ENCODE data around the gene BATF. TPM values are rescaled to one million over a fixed set of nuclear protein-coding genes. Genes with fewer than 3 reads are reported as not detected.

Gene BATF
- polyA plus RNA-seq, 1 donor from 2014 or later, result not detected

- no peak overlapping the region for H3K27ac ChIP-seq (ENCODE audit: low read length)
- no peaks in the 10 kb centered on the region for H4K20me1 ChIP-seq (ENCODE audit: insufficient read depth)
- no peak overlapping the region for H2AFZ ChIP-seq (ENCODE audit: low read depth, low read length)
- no peak overlapping the region for H3K4me2 ChIP-seq (ENCODE audit: low read length)
- no peaks in the 10 kb centered on the region for H3K9me3 ChIP-seq (ENCODE audit: low read length)
- TF ChIP-seq REST (IDR thresholded peaks at IDR 0.05; ENCODE audit: borderline replicate concordance), result no peak
- TF ChIP-seq TAF1 (IDR thresholded peaks at IDR 0.05; ENCODE audit: low read depth), result no peak
- TF ChIP-seq, protein P1, sequence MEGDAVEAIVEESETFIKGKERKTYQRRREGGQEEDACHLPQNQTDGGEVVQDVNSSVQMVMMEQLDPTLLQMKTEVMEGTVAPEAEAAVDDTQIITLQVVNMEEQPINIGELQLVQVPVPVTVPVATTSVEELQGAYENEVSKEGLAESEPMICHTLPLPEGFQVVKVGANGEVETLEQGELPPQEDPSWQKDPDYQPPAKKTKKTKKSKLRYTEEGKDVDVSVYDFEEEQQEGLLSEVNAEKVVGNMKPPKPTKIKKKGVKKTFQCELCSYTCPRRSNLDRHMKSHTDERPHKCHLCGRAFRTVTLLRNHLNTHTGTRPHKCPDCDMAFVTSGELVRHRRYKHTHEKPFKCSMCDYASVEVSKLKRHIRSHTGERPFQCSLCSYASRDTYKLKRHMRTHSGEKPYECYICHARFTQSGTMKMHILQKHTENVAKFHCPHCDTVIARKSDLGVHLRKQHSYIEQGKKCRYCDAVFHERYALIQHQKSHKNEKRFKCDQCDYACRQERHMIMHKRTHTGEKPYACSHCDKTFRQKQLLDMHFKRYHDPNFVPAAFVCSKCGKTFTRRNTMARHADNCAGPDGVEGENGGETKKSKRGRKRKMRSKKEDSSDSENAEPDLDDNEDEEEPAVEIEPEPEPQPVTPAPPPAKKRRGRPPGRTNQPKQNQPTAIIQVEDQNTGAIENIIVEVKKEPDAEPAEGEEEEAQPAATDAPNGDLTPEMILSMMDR (IDR thresholded peaks at IDR 0.05; ENCODE audit: poor library complexity, severe bottlenecking), result no peak
- no peak for TF ChIP-seq SMC3 (conservative IDR thresholded peaks at IDR 0.05; ENCODE audit: poor library complexity)
- no peak for TF ChIP-seq POLR2AphosphoS5 (IDR thresholded peaks at IDR 0.05)
- no peak for TF ChIP-seq EZH2 (IDR thresholded peaks at IDR 0.05; ENCODE audit: borderline replicate concordance, insufficient read depth, low read length, poor library complexity, severe bottlenecking)
- no peak for TF ChIP-seq EP300 (conservative IDR thresholded peaks at IDR 0.05; ENCODE audit: poor library complexity, severe bottlenecking)
- no peak for TF ChIP-seq MXI1 (conservative IDR thresholded peaks at IDR 0.05; ENCODE audit: poor library complexity, severe bottlenecking)
- TF ChIP-seq RAD21 (conservative IDR thresholded peaks at IDR 0.05), result no peak
- H3K79me2 ChIP-seq (replicated peaks; ENCODE audit: insufficient read depth, low read length), result no peaks in the 10 kb centered on the region
- no peaks in the 10 kb centered on the region for H3F3A ChIP-seq (ENCODE audit: insufficient read depth, low read length, poor library complexity, severe bottlenecking)
- no peaks in the 10 kb centered on the region for H3K36me3 ChIP-seq (ENCODE audit: insufficient read depth, low read length)
- no peaks in the 10 kb centered on the region for H3K9me2 ChIP-seq (ENCODE audit: insufficient read depth, low read length)
- no peak overlapping the region for H3K4me3 ChIP-seq (ENCODE audit: low read length)
- no peaks in the 10 kb centered on the region for H3K27me3 ChIP-seq (ENCODE audit: insufficient read depth, low read depth, low read length)
- H3K9ac ChIP-seq (ENCODE audit: low read length), result no peak overlapping the region
These were observed 42.3 kb upstream of the BATF start for GRCh38 chr14:75479770-75480600.

DNA sequence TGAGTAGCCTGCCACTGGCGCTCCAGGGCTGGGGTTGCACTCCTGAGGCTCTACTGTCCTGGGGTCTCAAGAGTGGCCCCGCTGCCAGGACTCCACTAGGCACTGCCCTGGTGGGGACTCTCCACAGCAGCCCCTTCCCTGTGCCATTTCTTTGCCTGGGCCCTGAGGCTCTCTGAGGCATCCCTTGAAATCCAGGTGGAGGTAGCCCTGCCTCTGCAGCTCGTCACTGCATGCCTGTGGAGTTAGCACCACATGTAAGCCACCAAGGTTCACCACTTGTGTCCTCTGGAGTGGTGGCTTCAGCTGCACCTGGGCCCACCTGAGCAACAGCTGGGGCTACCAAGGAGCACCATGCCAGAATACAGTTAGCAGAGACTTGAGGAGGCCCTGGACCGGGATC, 39.9 kb upstream of the BATF start:
- Histone ChIP-seq H3K9me3 (ENCODE audit: low read length) (no peaks in the 10 kb centered on the region), H3K4me3 (ENCODE audit: low read length) (no peak overlapping the region), H3K27me3 (ENCODE audit: insufficient read depth, low read depth, low read length) (no peaks in the 10 kb centered on the region), H4K20me1 (ENCODE audit: insufficient read depth) (no peaks in the 10 kb centered on the region), H3K27ac (ENCODE audit: low read length) (no peak overlapping the region), H3F3A (ENCODE audit: insufficient read depth, low read length, poor library complexity, severe bottlenecking) (no peaks in the 10 kb centered on the region), H3K9me2 (ENCODE audit: insufficient read depth, low read length) (no peaks in the 10 kb centered on the region), H2AFZ (ENCODE audit: low read depth, low read length) (no peak overlapping the region), H3K36me3 (ENCODE audit: insufficient read depth, low read length) (no peaks in the 10 kb centered on the region), H3K4me2 (ENCODE audit: low read length) (no peak overlapping the region), H3K79me2 (replicated peaks; ENCODE audit: insufficient read depth, low read length) (no peaks in the 10 kb centered on the region), H3K9ac (ENCODE audit: low read length) (no peak overlapping the region)
- no peak for TF ChIP-seq RAD21 (conservative IDR thresholded peaks at IDR 0.05)
- TF ChIP-seq EP300 (conservative IDR thresholded peaks at IDR 0.05; ENCODE audit: poor library complexity, severe bottlenecking), result no peak
